A549 (cell line): Measurements from ENCODE around the gene IGSF9B.

Experiments used
- BHLHE40 ChIP-seq: IDR thresholded peaks from 2 replicates; pipeline ENCODE4 v1.6.1; 2012; ENCODE audit warnings: low read depth, low read length, inconsistent platforms
- CEBPB ChIP-seq, 2 experiments: fragments of >200 bp in 1 of 2; sonication (Bioruptor Twin) in 1 of 2; formaldehyde crosslinking in 1 of 2; IDR thresholded peaks; 2 replicates each; pipeline ENCODE4 v1.6.1; 2012 to 2016
- EP300 ChIP-seq, 2 experiments: fragments of >200 bp; sonication (Bioruptor Twin); formaldehyde crosslinking; IDR thresholded peaks; 2 replicates in 1 of 2; 3 replicates in 1 of 2; pipeline ENCODE4 v1.6.1; 2016 to 2017
- HEYL ChIP-seq: fragments of 250-450 bp; sonication (Bioruptor Pico); IDR thresholded peaks from 2 replicates; pipeline ENCODE4 v1.8.0; 2021; ENCODE audit warnings: mild to moderate bottlenecking, moderate library complexity
- POLR2A ChIP-seq: IDR thresholded peaks from 2 replicates; pipeline ENCODE4 v1.6.1; 2012; ENCODE audit warnings: mild to moderate bottlenecking, low read length
- ZFP36 ChIP-seq: fragments of 450-650 bp; IDR thresholded peaks from 2 replicates; pipeline ENCODE4 v1.6.1; 2014; ENCODE audit warnings: borderline replicate concordance; ENCODE audit not compliant: partially characterized antibody
- TF ChIP-seq, protein P1 (sequence below): fragments of >200 bp; sonication (Bioruptor Twin); formaldehyde crosslinking; IDR thresholded peaks from 3 replicates; pipeline ENCODE4 v1.5.1; 2016
- TF ChIP-seq, protein P2 (sequence below): IDR thresholded peaks from 2 replicates; pipeline ENCODE4 v1.6.1; 2012
- TF ChIP-seq, protein P3 (sequence below): fragments of >200 bp; sonication (Bioruptor Twin); formaldehyde crosslinking; IDR thresholded peaks from 3 replicates; pipeline ENCODE4 v1.6.1; 2016
- TF ChIP-seq, protein P4 (sequence below): fragments of 200-600 bp; sonication (generic); IDR thresholded peaks from 2 replicates; pipeline ENCODE4 v1.6.1; 2016; ENCODE audit warnings: antibody characterized with exemption, mild to moderate bottlenecking, moderate library complexity

DNA sequence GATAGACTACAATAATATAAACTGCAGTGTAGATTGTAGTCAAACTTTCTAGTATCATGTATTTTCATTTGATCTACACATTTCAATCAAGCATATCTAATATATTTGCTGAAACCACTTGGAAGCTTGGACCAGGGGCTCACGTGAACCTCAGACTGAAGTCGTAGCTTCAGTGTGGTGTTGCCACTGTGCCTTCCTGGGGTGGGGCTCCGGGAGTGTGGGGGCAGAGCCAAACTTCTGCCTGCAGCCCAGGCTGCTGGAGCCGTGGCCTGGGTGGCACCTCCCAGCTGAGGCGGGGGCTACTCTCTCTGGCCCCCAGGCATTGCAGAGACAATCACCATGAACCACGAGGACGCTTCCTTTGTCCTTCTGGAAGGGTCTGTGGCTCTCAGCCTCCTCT lies 36.3 kb upstream of the IGSF9B start:
- TF ChIP-seq, protein P1, sequence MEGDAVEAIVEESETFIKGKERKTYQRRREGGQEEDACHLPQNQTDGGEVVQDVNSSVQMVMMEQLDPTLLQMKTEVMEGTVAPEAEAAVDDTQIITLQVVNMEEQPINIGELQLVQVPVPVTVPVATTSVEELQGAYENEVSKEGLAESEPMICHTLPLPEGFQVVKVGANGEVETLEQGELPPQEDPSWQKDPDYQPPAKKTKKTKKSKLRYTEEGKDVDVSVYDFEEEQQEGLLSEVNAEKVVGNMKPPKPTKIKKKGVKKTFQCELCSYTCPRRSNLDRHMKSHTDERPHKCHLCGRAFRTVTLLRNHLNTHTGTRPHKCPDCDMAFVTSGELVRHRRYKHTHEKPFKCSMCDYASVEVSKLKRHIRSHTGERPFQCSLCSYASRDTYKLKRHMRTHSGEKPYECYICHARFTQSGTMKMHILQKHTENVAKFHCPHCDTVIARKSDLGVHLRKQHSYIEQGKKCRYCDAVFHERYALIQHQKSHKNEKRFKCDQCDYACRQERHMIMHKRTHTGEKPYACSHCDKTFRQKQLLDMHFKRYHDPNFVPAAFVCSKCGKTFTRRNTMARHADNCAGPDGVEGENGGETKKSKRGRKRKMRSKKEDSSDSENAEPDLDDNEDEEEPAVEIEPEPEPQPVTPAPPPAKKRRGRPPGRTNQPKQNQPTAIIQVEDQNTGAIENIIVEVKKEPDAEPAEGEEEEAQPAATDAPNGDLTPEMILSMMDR: no peak
- TF ChIP-seq POLR2A (no peak), HEYL (CRISPR knock-in tag) (no peak), ZFP36 (no peak), CEBPB (IDR thresholded peaks at IDR 0.05) (no peak), EP300 (IDR thresholded peaks at IDR 0.05) (no peak), BHLHE40 (no peak)
- TF ChIP-seq, protein P2, sequence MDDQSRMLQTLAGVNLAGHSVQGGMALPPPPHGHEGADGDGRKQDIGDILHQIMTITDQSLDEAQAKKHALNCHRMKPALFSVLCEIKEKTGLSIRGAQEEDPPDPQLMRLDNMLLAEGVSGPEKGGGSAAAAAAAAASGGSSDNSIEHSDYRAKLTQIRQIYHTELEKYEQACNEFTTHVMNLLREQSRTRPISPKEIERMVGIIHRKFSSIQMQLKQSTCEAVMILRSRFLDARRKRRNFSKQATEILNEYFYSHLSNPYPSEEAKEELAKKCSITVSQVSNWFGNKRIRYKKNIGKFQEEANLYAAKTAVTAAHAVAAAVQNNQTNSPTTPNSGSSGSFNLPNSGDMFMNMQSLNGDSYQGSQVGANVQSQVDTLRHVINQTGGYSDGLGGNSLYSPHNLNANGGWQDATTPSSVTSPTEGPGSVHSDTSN: no peak
- TF ChIP-seq, protein P3, sequence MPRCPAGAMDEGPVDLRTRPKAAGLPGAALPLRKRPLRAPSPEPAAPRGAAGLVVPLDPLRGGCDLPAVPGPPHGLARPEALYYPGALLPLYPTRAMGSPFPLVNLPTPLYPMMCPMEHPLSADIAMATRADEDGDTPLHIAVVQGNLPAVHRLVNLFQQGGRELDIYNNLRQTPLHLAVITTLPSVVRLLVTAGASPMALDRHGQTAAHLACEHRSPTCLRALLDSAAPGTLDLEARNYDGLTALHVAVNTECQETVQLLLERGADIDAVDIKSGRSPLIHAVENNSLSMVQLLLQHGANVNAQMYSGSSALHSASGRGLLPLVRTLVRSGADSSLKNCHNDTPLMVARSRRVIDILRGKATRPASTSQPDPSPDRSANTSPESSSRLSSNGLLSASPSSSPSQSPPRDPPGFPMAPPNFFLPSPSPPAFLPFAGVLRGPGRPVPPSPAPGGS: no peak
- TF ChIP-seq, protein P4, sequence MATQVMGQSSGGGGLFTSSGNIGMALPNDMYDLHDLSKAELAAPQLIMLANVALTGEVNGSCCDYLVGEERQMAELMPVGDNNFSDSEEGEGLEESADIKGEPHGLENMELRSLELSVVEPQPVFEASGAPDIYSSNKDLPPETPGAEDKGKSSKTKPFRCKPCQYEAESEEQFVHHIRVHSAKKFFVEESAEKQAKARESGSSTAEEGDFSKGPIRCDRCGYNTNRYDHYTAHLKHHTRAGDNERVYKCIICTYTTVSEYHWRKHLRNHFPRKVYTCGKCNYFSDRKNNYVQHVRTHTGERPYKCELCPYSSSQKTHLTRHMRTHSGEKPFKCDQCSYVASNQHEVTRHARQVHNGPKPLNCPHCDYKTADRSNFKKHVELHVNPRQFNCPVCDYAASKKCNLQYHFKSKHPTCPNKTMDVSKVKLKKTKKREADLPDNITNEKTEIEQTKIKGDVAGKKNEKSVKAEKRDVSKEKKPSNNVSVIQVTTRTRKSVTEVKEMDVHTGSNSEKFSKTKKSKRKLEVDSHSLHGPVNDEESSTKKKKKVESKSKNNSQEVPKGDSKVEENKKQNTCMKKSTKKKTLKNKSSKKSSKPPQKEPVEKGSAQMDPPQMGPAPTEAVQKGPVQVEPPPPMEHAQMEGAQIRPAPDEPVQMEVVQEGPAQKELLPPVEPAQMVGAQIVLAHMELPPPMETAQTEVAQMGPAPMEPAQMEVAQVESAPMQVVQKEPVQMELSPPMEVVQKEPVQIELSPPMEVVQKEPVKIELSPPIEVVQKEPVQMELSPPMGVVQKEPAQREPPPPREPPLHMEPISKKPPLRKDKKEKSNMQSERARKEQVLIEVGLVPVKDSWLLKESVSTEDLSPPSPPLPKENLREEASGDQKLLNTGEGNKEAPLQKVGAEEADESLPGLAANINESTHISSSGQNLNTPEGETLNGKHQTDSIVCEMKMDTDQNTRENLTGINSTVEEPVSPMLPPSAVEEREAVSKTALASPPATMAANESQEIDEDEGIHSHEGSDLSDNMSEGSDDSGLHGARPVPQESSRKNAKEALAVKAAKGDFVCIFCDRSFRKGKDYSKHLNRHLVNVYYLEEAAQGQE: no peak
